SH-SY5Y (cell line): ENCODE data around the gene ATP9A.

Experiments
- GATA2 ChIP-seq: IDR thresholded peaks from 2 replicates; pipeline ENCODE4 v1.6.1; 2011; ENCODE audit warnings: mild to moderate bottlenecking, low read depth, low read length
- GATA3 ChIP-seq: IDR thresholded peaks from 2 replicates; pipeline ENCODE4 v1.6.1; 2011; ENCODE audit warnings: low read depth, mild to moderate bottlenecking, low read length, moderate library complexity

DNA sequence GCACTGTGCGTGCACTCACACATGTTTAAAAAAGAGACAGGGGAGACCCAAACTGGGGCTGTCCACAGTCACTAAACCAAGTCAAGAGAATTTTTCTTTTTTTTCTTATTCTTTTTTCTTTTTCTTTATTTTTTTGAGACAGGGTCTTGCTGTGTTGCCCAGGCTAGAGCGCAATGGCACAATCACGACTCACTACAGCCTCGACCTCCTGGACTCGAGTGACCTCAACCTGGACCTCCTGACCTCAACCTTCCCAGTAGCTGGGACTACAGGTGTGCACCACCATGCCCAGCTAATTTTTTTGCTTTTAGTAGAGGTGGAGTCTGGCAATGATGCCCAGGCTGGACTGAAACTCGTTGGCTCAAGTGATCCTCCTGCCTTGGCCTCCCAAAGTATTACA lies 136.2 kb downstream of the ATP9A start:
- TF ChIP-seq GATA2: no peak
- no peak for TF ChIP-seq GATA3
